ENCODE results near the gene SYNDIG1L. TPM values are rescaled to one million over a fixed set of nuclear protein-coding genes. Genes with fewer than 3 reads are reported as not detected.

The SYNDIG1L gene
- total and polyA plus RNA-seq, 2 of the 13 experiments (the other 11 are each of a cell fraction or from before 2014, with no cell fraction given) = 0.04 TPM; not detected in 1

- ChIA-PET POLR2A (no interaction called here), CTCF (ENCODE audit: low intra/inter-chr PET ratio, low total read pairs) (no interaction called here)
- no peak overlapping the region for H2AFZ ChIP-seq (ENCODE audit: low read length)
- intact Hi-C loops (cut with micrococcal nuclease; ENCODE audit: unreplicated experiment) (no loop called here), in situ Hi-C loops (cut with HindIII; ENCODE audit: extremely low pct_ligation_motif_present, low pct_unique_long_range_greater_than_20kb) (no loop called here)
- BruUV-seq (replicated peaks) = no TSS peak
- H3K27me3 ChIP-seq (ENCODE audit: control insufficient read depth in 1 of 2, insufficient read depth in 2 of 2, low read length in 2 of 2) = peaks cover 0 to 25% of the 10 kb centered on the region in 2 experiments; a peak in 2 of 5 replicates
- WGBS (ENCODE audit: low lambda C conversion rate) = 9% methylated on average over 3 of the region's 3 CpGs
- no peak overlapping the region for H3K27ac ChIP-seq (ENCODE audit: extremely low read length, insufficient read depth, low read length)
- no peak for TF ChIP-seq PHF5A (CRISPR knock-in tag; IDR thresholded peaks at IDR 0.05; ENCODE audit: low read depth, unreplicated experiment)
- H3K4me1 ChIP-seq (ENCODE audit: insufficient read depth, low read length) = no peaks in the 10 kb centered on the region
- H4K20me1 ChIP-seq (ENCODE audit: insufficient read depth, low read length) = no peaks in the 10 kb centered on the region
- ATAC-seq (no peak), DNase-seq (ENCODE audit: low spot score) (no peak), FAIRE-seq (no peak)
- H3K4me3 ChIP-seq (replicated peaks in 1 of 3; ENCODE audit: insufficient read depth in 1 of 3, low read depth in 2 of 3, low read length in 3 of 3) = no peak overlapping the region
- H3K36me3 ChIP-seq (replicated peaks in 1 of 2; ENCODE audit: control insufficient read depth in 1 of 2, insufficient read depth in 2 of 2, low read length in 2 of 2) = no peaks in the 10 kb centered on the region
- no peaks in the 10 kb centered on the region for H3K79me2 ChIP-seq (ENCODE audit: insufficient read depth, low read length)
- H3K9me3 ChIP-seq (ENCODE audit: low read length) = no peaks in the 10 kb centered on the region
- H3K4me2 ChIP-seq (ENCODE audit: low read depth, low read length) = no peak overlapping the region
- no peak overlapping the region for H3K9ac ChIP-seq (ENCODE audit: insufficient read depth, low read depth, low read length)
These were observed 8.4 kb downstream of the SYNDIG1L start for GRCh38 chr14:74417611-74418010.

GRCh38 chr14:74417201-74417600 lies 8.8 kb downstream of the SYNDIG1L start:
- H3K27me3 ChIP-seq (ENCODE audit: control insufficient read depth in 1 of 2, insufficient read depth in 2 of 2, low read length in 2 of 2) = peaks cover 0 to 24% of the 10 kb centered on the region in 2 experiments; a peak in 2 of 5 replicates
- H2AFZ ChIP-seq (ENCODE audit: low read length) = no peak overlapping the region
- H3K36me3 ChIP-seq (replicated peaks in 1 of 2; ENCODE audit: control insufficient read depth in 1 of 2, insufficient read depth in 2 of 2, low read length in 2 of 2) = no peaks in the 10 kb centered on the region
- ATAC-seq (no peak), DNase-seq (ENCODE audit: low spot score) (no peak), FAIRE-seq (no peak)
- no peak overlapping the region for H3K4me2 ChIP-seq (ENCODE audit: low read depth, low read length)
- H4K20me1 ChIP-seq (ENCODE audit: insufficient read depth, low read length) = no peaks in the 10 kb centered on the region
- BruUV-seq (replicated peaks) = no TSS peak
- no peak overlapping the region for H3K27ac ChIP-seq (ENCODE audit: extremely low read length, insufficient read depth, low read length)
- 0% methylated on average over 1 of the region's 1 CpG for WGBS (ENCODE audit: low lambda C conversion rate)
- ChIA-PET CTCF (ENCODE audit: low intra/inter-chr PET ratio, low total read pairs) (no interaction called here), POLR2A (no interaction called here)
- intact Hi-C loops (cut with micrococcal nuclease; ENCODE audit: unreplicated experiment) (no loop called here), in situ Hi-C loops (cut with HindIII; ENCODE audit: extremely low pct_ligation_motif_present, low pct_unique_long_range_greater_than_20kb) (no loop called here)
- no peak overlapping the region for H3K4me3 ChIP-seq (replicated peaks in 1 of 3; ENCODE audit: insufficient read depth in 1 of 3, low read depth in 2 of 3, low read length in 3 of 3)
- H3K9ac ChIP-seq (ENCODE audit: insufficient read depth, low read depth, low read length) = no peak overlapping the region
- H3K9me3 ChIP-seq (ENCODE audit: low read length) = no peaks in the 10 kb centered on the region
- H3K79me2 ChIP-seq (ENCODE audit: insufficient read depth, low read length) = no peaks in the 10 kb centered on the region
- H3K4me1 ChIP-seq (ENCODE audit: insufficient read depth, low read length) = no peaks in the 10 kb centered on the region
- no peak for TF ChIP-seq TSC22D2 (CRISPR knock-in tag; IDR thresholded peaks at IDR 0.05; ENCODE audit: borderline replicate concordance)
- TF ChIP-seq ZZZ3 (CRISPR knock-in tag; IDR thresholded peaks at IDR 0.05; ENCODE audit: borderline replicate concordance) = no peak
- no peak for TF ChIP-seq ZNF512B (CRISPR knock-in tag; IDR thresholded peaks at IDR 0.05; ENCODE audit: borderline replicate concordance)
- no peak for TF ChIP-seq FOXA3 (CRISPR knock-in tag; IDR thresholded peaks at IDR 0.05)
- no peak for TF ChIP-seq ZNF703 (CRISPR knock-in tag; IDR thresholded peaks at IDR 0.05; ENCODE audit: borderline replicate concordance)
- no peak for TF ChIP-seq ZFP36L2 (CRISPR knock-in tag; IDR thresholded peaks at IDR 0.05)
- no peak for TF ChIP-seq MAFK (conservative IDR thresholded peaks at IDR 0.05 in 1 of 2, IDR thresholded peaks at IDR 0.05 in 1 of 2; ENCODE audit: low read length in 2 of 2)
- no peak for TF ChIP-seq ZNF276 (CRISPR knock-in tag; IDR thresholded peaks at IDR 0.05; ENCODE audit: low read depth)
- TF ChIP-seq ZMYM2 (CRISPR knock-in tag; IDR thresholded peaks at IDR 0.05) = no peak
- no peak for TF ChIP-seq ZMAT5 (CRISPR knock-in tag; IDR thresholded peaks at IDR 0.05; ENCODE audit: borderline replicate concordance, low read depth)
- TF ChIP-seq TRAFD1 (CRISPR knock-in tag; IDR thresholded peaks at IDR 0.05; ENCODE audit: borderline replicate concordance) = no peak
